Measurements from ENCODE around the gene CLK3. TPM values are rescaled to one million over a fixed set of nuclear protein-coding genes. Genes with fewer than 3 reads are reported as not detected.
A peak's percentile ranks its signal among the peaks of the same experiment; 100 is the strongest.

CLK3 gene
- total and polyA plus RNA-seq, 4 donors, result 23.8 to 70.3 (median 60.4) TPM

DNA sequence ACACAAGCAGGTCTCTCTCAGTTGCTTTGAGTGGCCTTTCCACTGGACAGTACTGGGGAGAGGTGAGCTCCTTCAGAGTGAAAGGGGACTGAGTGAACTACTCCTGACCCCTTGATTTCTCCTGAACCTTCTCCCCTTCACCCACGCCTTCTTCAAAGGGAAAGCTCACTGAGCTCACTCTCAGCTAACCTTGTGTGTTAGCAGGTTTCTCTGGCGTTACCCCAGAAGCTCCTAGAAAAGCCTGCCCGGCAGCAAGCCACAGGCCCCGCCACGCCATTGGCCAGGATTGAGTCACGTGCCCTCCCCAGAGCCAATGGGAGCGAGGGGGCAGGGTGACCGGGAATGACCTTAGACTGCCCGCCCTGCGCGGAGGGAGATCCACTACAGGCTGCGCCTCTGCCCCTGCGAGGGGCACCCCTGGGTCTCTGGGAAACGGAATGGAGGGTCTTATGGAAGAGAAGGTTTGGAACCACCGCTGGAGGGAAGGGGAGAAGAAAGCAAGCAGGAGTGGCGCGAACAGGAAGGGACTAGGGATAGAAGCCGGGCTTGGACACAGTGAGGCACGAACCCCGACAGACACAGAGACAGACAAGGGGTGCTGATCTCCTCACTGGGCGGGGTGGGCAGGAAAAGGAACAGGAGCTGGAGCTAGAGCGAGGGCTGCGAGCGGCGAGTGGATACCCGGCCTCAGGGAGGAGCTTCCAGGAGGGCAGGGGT, 17.4 kb upstream of the CLK3 start:
- H3K36me3 ChIP-seq (ENCODE audit: control insufficient read depth, insufficient read depth, low read length), result peaks cover 57% of the 10 kb centered on the region
- H3K4me3 ChIP-seq (ENCODE audit: low read depth, low read length), result peak overlapping the region; percentile 65
- peaks cover 40% of the 10 kb centered on the region for H3K4me1 ChIP-seq (ENCODE audit: control insufficient read depth, insufficient read depth, low read length)
- peak; percentile 80 to 98 (median 87) for DNase-seq (ENCODE audit: low read depth in 4 of 6, low spot score in 6 of 6)
- WGBS (ENCODE audit: insufficient coverage), result 3% methylated on average over 26 of the region's 26 CpGs
- peak overlapping the region; percentile 86 for H3K27ac ChIP-seq (ENCODE audit: low read depth, low read length)
- no peaks in the 10 kb centered on the region for H3K9me3 ChIP-seq (ENCODE audit: control insufficient read depth, insufficient read depth, low read length)
- no peaks in the 10 kb centered on the region for H3K27me3 ChIP-seq (ENCODE audit: control insufficient read depth, insufficient read depth, low read length)

DNA sequence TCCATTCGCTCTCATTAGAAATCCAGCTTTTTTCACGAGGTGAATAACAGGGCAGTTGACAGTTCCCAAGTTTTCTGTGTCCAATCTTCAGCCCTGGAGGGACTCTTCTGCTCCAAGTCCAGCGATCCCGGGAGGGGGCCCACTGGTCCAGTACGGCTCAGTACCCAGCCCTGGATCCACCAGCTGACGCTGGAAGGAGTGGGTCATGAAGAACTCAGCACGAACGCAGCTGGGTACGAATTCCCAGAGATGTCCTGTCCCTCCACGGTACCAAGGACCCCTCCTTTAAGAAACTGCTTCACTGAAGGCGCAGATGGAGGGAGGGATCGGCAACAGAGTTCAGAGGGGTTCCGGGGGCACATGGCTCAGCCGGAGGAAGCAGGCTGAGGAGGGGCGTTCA, 16.5 kb upstream of the CLK3 start:
- Histone ChIP-seq H3K27me3 (ENCODE audit: control insufficient read depth, insufficient read depth, low read length) (no peaks in the 10 kb centered on the region), H3K9me3 (ENCODE audit: control insufficient read depth, insufficient read depth, low read length) (no peaks in the 10 kb centered on the region), H3K4me3 (ENCODE audit: low read depth, low read length) (peak overlapping the region; percentile 65), H3K4me1 (ENCODE audit: control insufficient read depth, insufficient read depth, low read length) (peaks cover 43% of the 10 kb centered on the region), H3K27ac (ENCODE audit: low read depth, low read length) (no peak overlapping the region), H3K36me3 (ENCODE audit: control insufficient read depth, insufficient read depth, low read length) (peaks cover 49% of the 10 kb centered on the region)
- WGBS (ENCODE audit: insufficient coverage), result 78% methylated on average over 15 of the region's 15 CpGs
- no peak for DNase-seq (ENCODE audit: low read depth in 4 of 6, low spot score in 6 of 6)

GRCh38 chr15:74603026-74603788, 12.4 kb upstream of the CLK3 start:
- peaks cover 2% of the 10 kb centered on the region for H3K9me3 ChIP-seq (ENCODE audit: control insufficient read depth, insufficient read depth, low read length)
- H3K27ac ChIP-seq (ENCODE audit: low read depth, low read length), result no peak overlapping the region
- H3K36me3 ChIP-seq (ENCODE audit: control insufficient read depth, insufficient read depth, low read length), result peaks cover 25% of the 10 kb centered on the region
- DNase-seq (ENCODE audit: low read depth in 4 of 6, low spot score in 6 of 6), result no peak
- peaks cover 50% of the 10 kb centered on the region for H3K4me1 ChIP-seq (ENCODE audit: control insufficient read depth, insufficient read depth, low read length)
- 96% methylated on average over 13 of the region's 13 CpGs for WGBS (ENCODE audit: insufficient coverage)
- no peaks in the 10 kb centered on the region for H3K27me3 ChIP-seq (ENCODE audit: control insufficient read depth, insufficient read depth, low read length)
- H3K4me3 ChIP-seq (ENCODE audit: low read depth, low read length), result no peak overlapping the region

GRCh38 chr15:74603789-74604705, 11.6 kb upstream of the CLK3 start:
- no peaks in the 10 kb centered on the region for H3K27me3 ChIP-seq (ENCODE audit: control insufficient read depth, insufficient read depth, low read length)
- no peak overlapping the region for H3K4me3 ChIP-seq (ENCODE audit: low read depth, low read length)
- peaks cover 41% of the 10 kb centered on the region for H3K4me1 ChIP-seq (ENCODE audit: control insufficient read depth, insufficient read depth, low read length)
- H3K36me3 ChIP-seq (ENCODE audit: control insufficient read depth, insufficient read depth, low read length), result peaks cover 25% of the 10 kb centered on the region
- no peak overlapping the region for H3K27ac ChIP-seq (ENCODE audit: low read depth, low read length)
- peaks cover 2% of the 10 kb centered on the region for H3K9me3 ChIP-seq (ENCODE audit: control insufficient read depth, insufficient read depth, low read length)
- DNase-seq (ENCODE audit: low read depth in 4 of 6, low spot score in 6 of 6), result no peak
- WGBS (ENCODE audit: insufficient coverage), result 88% methylated on average over 9 of the region's 11 CpGs

DNA sequence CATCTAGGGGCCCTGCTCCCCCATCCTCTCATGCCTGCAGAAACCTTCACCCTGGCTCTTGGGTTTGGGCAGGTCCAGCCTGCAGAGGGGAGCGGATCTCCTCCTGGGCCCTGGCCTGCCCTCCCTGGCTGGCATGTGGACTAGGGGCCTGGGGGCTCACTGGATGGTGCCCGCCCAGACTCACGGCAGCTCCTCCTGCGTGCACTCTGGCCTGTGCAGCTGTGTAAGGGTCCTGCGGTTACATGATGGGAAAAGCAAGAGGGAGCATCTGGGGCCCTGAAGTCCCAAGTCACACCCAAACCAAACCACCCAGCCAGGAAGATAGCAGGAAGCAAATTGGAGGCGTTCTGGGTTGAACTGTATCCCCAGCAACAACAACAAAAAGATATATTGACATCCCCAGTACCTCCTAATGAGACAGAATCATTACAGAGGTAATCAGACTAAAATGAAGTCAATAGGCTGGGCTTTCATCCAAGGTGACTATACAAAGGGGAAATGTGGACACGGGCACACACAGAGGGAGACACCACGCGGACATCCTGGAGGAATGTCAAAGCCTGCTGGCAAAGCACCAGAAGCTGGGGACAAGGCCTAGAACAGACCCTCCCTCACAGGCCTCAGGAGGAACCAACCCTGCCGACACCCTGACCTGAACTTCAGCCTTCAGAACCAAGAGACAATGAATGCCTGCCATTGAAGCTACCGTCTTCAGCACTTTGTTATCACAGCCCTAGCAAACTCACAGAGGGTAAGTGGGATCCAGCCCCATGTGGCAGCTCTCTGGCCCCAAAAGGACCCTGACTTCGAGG, 10.4 kb upstream of the CLK3 start:
- peaks cover 36% of the 10 kb centered on the region for H3K4me1 ChIP-seq (ENCODE audit: control insufficient read depth, insufficient read depth, low read length)
- peaks cover 2% of the 10 kb centered on the region for H3K9me3 ChIP-seq (ENCODE audit: control insufficient read depth, insufficient read depth, low read length)
- H3K27ac ChIP-seq (ENCODE audit: low read depth, low read length), result no peak overlapping the region
- peaks cover 19% of the 10 kb centered on the region for H3K36me3 ChIP-seq (ENCODE audit: control insufficient read depth, insufficient read depth, low read length)
- H3K4me3 ChIP-seq (ENCODE audit: low read depth, low read length), result no peak overlapping the region
- DNase-seq (ENCODE audit: low read depth in 4 of 6, low spot score in 6 of 6), result peak in 2 of 6 donors; percentile 44 to 82
- no peaks in the 10 kb centered on the region for H3K27me3 ChIP-seq (ENCODE audit: control insufficient read depth, insufficient read depth, low read length)
- 44% methylated on average over 7 of the region's 12 CpGs for WGBS (ENCODE audit: insufficient coverage)

GRCh38 chr15:74605795-74606150, 9.9 kb upstream of the CLK3 start:
- 80% methylated on average over 1 of the region's 1 CpG for WGBS (ENCODE audit: insufficient coverage)
- no peak for DNase-seq (ENCODE audit: low read depth in 4 of 6, low spot score in 6 of 6)
- no peak overlapping the region for H3K27ac ChIP-seq (ENCODE audit: low read depth, low read length)
- H3K4me3 ChIP-seq (ENCODE audit: low read depth, low read length), result no peak overlapping the region
- H3K27me3 ChIP-seq (ENCODE audit: control insufficient read depth, insufficient read depth, low read length), result no peaks in the 10 kb centered on the region
- peaks cover 15% of the 10 kb centered on the region for H3K36me3 ChIP-seq (ENCODE audit: control insufficient read depth, insufficient read depth, low read length)
- H3K9me3 ChIP-seq (ENCODE audit: control insufficient read depth, insufficient read depth, low read length), result peaks cover 2% of the 10 kb centered on the region
- H3K4me1 ChIP-seq (ENCODE audit: control insufficient read depth, insufficient read depth, low read length), result peaks cover 37% of the 10 kb centered on the region

DNA sequence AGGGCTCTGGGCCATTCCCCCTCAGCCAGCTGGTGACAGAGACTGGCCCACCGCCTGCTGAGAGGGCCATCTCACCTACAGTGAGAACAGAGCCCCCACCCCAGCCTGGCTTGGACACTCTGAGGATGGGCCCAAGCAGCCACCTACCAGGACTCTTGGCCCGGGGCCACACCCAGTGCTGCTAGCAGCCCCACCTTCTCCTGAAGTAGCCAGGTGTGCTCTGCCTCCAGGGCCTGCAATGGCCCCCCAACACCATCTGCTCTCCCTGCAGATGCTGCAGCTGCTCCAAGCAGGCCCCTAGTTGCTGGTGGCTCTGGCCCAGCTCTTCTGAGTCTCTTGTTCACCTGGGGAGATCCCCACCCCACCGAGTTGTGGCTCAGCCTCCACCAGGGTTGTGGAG, 6.8 kb upstream of the CLK3 start:
- no peak overlapping the region for H3K4me3 ChIP-seq (ENCODE audit: low read depth, low read length)
- no peaks in the 10 kb centered on the region for H3K27me3 ChIP-seq (ENCODE audit: control insufficient read depth, insufficient read depth, low read length)
- H3K27ac ChIP-seq (ENCODE audit: low read depth, low read length), result no peak overlapping the region
- peaks cover 32% of the 10 kb centered on the region for H3K4me1 ChIP-seq (ENCODE audit: control insufficient read depth, insufficient read depth, low read length)
- peaks cover 2% of the 10 kb centered on the region for H3K9me3 ChIP-seq (ENCODE audit: control insufficient read depth, insufficient read depth, low read length)
- WGBS (ENCODE audit: insufficient coverage), result 86% methylated on average over 3 of the region's 3 CpGs
- peaks cover 3% of the 10 kb centered on the region for H3K36me3 ChIP-seq (ENCODE audit: control insufficient read depth, insufficient read depth, low read length)
- no peak for DNase-seq (ENCODE audit: low read depth in 4 of 6, low spot score in 6 of 6)

DNA sequence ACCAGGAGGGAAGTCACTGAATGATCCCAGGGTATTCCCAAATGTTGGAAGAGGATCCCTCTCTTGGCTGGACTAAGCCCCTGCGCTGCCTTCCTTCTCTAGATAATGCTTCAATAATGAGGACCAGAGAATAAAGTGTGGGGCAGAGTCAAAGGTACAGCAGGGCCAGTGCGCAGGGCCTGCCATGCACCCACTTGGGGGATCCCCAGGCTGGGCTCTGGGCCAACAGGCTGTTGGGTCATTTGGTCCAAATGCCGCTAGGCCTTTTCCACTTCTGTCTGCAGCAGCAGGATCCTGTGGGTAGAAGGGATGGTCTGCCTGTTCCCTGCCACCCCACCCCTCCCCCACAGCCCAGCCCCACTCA, 5.7 kb upstream of the CLK3 start:
- H3K27me3 ChIP-seq (ENCODE audit: control insufficient read depth, insufficient read depth, low read length), result no peaks in the 10 kb centered on the region
- H3K4me3 ChIP-seq (ENCODE audit: low read depth, low read length), result no peak overlapping the region
- no peak overlapping the region for H3K27ac ChIP-seq (ENCODE audit: low read depth, low read length)
- H3K4me1 ChIP-seq (ENCODE audit: control insufficient read depth, insufficient read depth, low read length), result peaks cover 28% of the 10 kb centered on the region
- WGBS (ENCODE audit: insufficient coverage), result 86% methylated on average over 2 of the region's 3 CpGs
- peaks cover 2% of the 10 kb centered on the region for H3K9me3 ChIP-seq (ENCODE audit: control insufficient read depth, insufficient read depth, low read length)
- peaks cover 1% of the 10 kb centered on the region for H3K36me3 ChIP-seq (ENCODE audit: control insufficient read depth, insufficient read depth, low read length)
- DNase-seq (ENCODE audit: low read depth in 4 of 6, low spot score in 6 of 6), result no peak

Data from spinal cord (tissue), 10 donors.